Esophagus squamous epithelium (tissue), 5 donors: ENCODE data around the gene MPO. TPM values are rescaled to one million over a fixed set of nuclear protein-coding genes. Genes with fewer than 3 reads are reported as not detected.
A peak's percentile ranks its signal among the peaks of the same experiment; 100 is the strongest.

Experiments used
- DNase-seq: peaks from one replicate; lab custom pipeline; 2025; lab: John Stamatoyannopoulos, UW
- H3K27ac ChIP-seq, 4 donors: fragments of 200-600 bp; sonication (generic); one replicate each; pipeline ENCODE4 v1.5.1; 2016 to 2019; ENCODE audit warnings: mild to moderate bottlenecking in 1 of 4
- H3K27me3 ChIP-seq, 4 donors: fragments of 200-600 bp; sonication (generic); 1 replicate in 3 of 4; 2 replicates in 1 of 4; pipeline versions ENCODE4 v1.5.1 to v1.6.0; 2017 to 2021; ENCODE audit warnings: antibody characterized with exemption in 1 of 4
- H3K36me3 ChIP-seq, 3 donors: fragments of 200-600 bp; sonication (generic); one replicate each; pipeline ENCODE4 v1.5.1; 2016 to 2019
- H3K4me1 ChIP-seq, 3 donors: fragments of 200-600 bp; sonication (generic); one replicate each; pipeline ENCODE4 v1.5.1; 2017 to 2019
- H3K4me3 ChIP-seq, 4 donors: fragments of 200-600 bp; sonication (generic); 1 replicate in 3 of 4; 2 replicates in 1 of 4; pipeline ENCODE4 v1.5.1; 2016 to 2019; ENCODE audit warnings: mild to moderate bottlenecking in 2 of 4, moderate library complexity in 1 of 4
- H3K9me3 ChIP-seq, 3 donors: fragments of 200-600 bp; sonication (generic); one replicate each; pipeline ENCODE4 v1.5.1; 2016 to 2019
- CTCF ChIP-seq, 6 experiments: fragments of 450-650 bp in 4 of 6; fragments of 200-600 bp in 2 of 6; sonication (generic) in 2 of 6; IDR thresholded peaks; one replicate each; pipeline ENCODE4 v1.5.1; 2016 to 2019; ENCODE audit warnings: antibody characterized with exemption in 6 of 6, mild to moderate bottlenecking in 4 of 6, moderate library complexity in 4 of 6
- POLR2A ChIP-seq, 4 donors: fragments of 450-650 bp; IDR thresholded peaks; one replicate each; pipeline ENCODE4 v1.6.1; 2017; ENCODE audit warnings: antibody characterized with exemption in 4 of 4, mild to moderate bottlenecking in 4 of 4, moderate library complexity in 3 of 4
- WGBS, 2 donors: methylation state at CpG; one replicate each; pipeline ENCODE4 v1.1.5; 2018; 5-methylcytosine and 5-hydroxymethylcytosine counted together
- intact Hi-C: fragments of 100-400 bp; cut with DNase I; formaldehyde crosslinking; loops from one replicate; pipeline ENCODE4 v1.15.0; 2022
- total RNA-seq, 4 donors: library from RNA; depleted of rRNA; stranded (reverse); fragments of >200 nt; gene quantifications; one replicate each; pipeline ENCODE4 v1.1.0, GENCODE V29; 2016
- donor health status: DM: yes; HTN: yes; CAD: no.

Gene MPO
- total RNA-seq, 4 donors from 2014 or later = not detected

GRCh38 chr17:58248955-58249269 is 31.8 kb downstream of the MPO start:
- Histone ChIP-seq H3K4me1 (peaks cover 8 to 14% (median 9%) of the 10 kb centered on the region in 3 donors), H3K27me3 (peaks cover 0 to 82% (median 2%) of the 10 kb centered on the region in 4 donors), H3K4me3 (peak overlapping the region in 3 of 4 donors; percentile 43 to 68 (median 44)), H3K27ac (no peak overlapping the region), H3K9me3 (no peaks in the 10 kb centered on the region), H3K36me3 (no peaks in the 10 kb centered on the region)
- DNase-seq = no peak
- intact Hi-C loops = no loop called here
- TF ChIP-seq CTCF (IDR thresholded peaks at IDR 0.05) (no peak), POLR2A (IDR thresholded peaks at IDR 0.05) (no peak)
- WGBS, 2 donors = 16 to 23% methylated on average over 5 of the region's 10 CpGs

DNA sequence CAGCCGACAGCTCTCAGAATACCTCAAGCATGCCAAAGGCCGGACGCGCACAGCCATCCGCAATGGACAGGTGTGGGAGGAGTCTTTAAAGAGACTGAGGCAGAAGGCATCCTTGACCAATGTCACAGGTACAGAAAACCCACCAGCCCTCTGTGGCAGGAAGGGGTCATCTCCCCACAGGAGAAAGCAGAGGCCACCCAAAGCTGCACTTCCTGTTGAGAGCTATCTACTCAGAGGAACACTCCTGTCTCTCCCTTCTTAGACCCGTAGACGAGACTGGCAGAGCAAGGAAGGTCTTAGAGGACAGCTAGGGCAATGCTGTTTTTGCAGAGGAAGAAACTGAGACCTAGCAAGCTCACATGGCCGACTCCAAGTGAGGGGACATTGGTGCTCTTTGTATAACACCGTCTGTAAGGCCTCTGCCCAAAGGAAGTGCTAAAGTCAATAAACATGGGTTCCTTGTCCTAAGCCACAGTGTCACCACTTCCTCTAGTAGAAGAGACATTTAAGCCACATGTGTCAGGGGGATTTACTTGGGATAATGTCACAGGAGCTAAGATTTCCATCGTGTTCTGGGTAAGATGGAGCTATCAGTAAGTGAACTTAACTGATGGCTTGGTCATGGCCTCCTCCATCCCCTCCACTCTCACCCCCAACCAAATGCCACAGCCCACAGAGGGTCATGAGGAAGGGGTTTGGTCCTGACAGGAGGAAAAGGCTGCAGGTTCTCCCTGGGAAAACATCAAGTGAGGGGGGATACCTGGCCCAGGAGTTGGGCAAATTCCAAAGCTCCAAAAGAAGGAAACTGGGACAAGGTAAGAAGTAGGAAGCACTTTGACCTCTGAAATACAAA is 33.0 kb downstream of the MPO start:
- peaks cover 0 to 85% (median 2%) of the 10 kb centered on the region in 4 donors for H3K27me3 ChIP-seq

DNA sequence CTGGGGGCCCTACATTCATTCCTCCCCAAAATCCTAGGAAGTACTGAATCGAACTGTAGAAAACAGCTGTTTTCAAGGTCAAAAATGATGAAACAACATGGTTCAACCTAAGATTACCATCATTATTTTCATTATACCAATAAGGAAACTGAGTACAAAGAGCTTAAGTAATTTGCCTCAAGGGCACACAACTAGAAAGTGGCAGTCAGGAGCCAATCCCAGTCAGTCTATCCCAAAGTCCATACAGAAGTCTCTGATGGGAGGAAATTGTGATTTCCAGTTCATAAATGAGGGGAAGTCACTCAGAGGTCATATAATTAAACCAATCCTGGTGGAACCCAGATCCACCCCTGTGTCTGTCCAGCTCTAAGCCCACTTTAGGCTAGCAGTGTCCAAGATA is 34.0 kb downstream of the MPO start:
- H3K4me3 ChIP-seq = no peak overlapping the region
- H3K36me3 ChIP-seq = no peaks in the 10 kb centered on the region
- 69 to 93% methylated on average over 1 of the region's 1 CpG for WGBS, 2 donors
- no peak for DNase-seq
- H3K27me3 ChIP-seq = peaks cover 0 to 86% (median 3%) of the 10 kb centered on the region in 4 donors
- no peak for TF ChIP-seq CTCF (IDR thresholded peaks at IDR 0.05)
- TF ChIP-seq POLR2A (IDR thresholded peaks at IDR 0.05) = no peak
- H3K27ac ChIP-seq = no peak overlapping the region
- intact Hi-C loops = no loop called here
- H3K9me3 ChIP-seq = no peaks in the 10 kb centered on the region
- H3K4me1 ChIP-seq = peaks cover 8 to 14% (median 9%) of the 10 kb centered on the region in 3 donors

More for the DNA sequence above, 33.0 kb downstream of the MPO start:
- Histone ChIP-seq H3K4me1 (peaks cover 8 to 14% (median 9%) of the 10 kb centered on the region in 3 donors), H3K36me3 (no peaks in the 10 kb centered on the region), H3K9me3 (no peaks in the 10 kb centered on the region), H3K27ac (no peak overlapping the region), H3K4me3 (no peak overlapping the region)
- TF ChIP-seq CTCF (IDR thresholded peaks at IDR 0.05) (no peak), POLR2A (IDR thresholded peaks at IDR 0.05) (no peak)
- DNase-seq = no peak
- WGBS, 2 donors = 64 to 77% methylated on average over 5 to 9 of the region's 10 CpGs
- intact Hi-C loops = no loop called here

DNA sequence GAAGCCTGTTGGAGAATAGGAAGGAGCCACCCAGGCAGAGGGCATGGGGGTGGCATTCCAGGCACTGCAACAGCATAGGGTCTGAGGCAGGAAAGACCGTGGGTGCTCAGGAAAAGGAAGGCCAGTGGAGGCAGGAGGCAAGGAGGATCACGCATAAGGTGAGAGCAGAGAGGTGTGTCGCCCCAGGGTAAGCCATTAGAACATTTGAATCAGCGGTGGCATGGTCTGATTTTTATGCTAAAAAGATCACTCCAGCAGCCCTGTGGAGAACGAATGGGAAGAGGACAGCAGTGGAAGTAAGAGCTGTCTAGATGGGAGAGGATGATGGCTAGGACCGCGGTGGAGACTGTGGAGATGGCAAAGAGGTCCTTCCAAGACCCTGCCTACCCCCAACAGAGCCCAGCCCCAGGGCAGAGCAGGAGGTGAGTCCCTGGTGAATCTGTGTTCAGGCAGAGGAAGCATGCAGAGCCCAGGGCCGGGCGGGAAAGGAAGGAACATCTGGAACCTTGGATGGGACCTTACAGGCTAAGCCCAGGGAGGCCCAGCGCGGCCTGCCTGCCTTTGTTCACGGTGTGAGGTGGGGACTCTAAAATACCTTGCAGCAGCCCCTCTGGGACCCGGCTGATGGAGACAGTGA is 34.5 kb downstream of the MPO start:
- no peak for DNase-seq
- 79 to 80% methylated on average over 10 to 13 of the region's 13 CpGs for WGBS, 2 donors
- Histone ChIP-seq H3K4me3 (no peak overlapping the region), H3K27ac (no peak overlapping the region), H3K27me3 (peaks cover 0 to 86% (median 3%) of the 10 kb centered on the region in 4 donors), H3K9me3 (no peaks in the 10 kb centered on the region), H3K4me1 (peaks cover 8 to 14% (median 9%) of the 10 kb centered on the region in 3 donors), H3K36me3 (no peaks in the 10 kb centered on the region)
- intact Hi-C loops = no loop called here
- TF ChIP-seq CTCF (IDR thresholded peaks at IDR 0.05) (no peak), POLR2A (IDR thresholded peaks at IDR 0.05) (no peak)
